ENCODE data around the gene MGST2. TPM values are rescaled to one million over a fixed set of nuclear protein-coding genes. Genes with fewer than 3 reads are reported as not detected.

Gene MGST2
- total RNA-seq, 1 experiment from 2014 or later: 14.9 TPM

GRCh38 chr4:139692309-139693012, 26.8 kb downstream of the MGST2 start:
- DNase-seq (ENCODE audit: low spot score) (peak; percentile 26), ATAC-seq (peak; percentile 86)
- ChIA-PET POLR2A (interaction anchor here (0.7 to 1.0 kb wide), 2 partner anchors 28 to 516 kb away, joined by 3 to 7 read pairs; partner anchors contain the start of gene ELF2), CTCF (interaction anchor here (0.7 to 2.4 kb wide), 7 partner anchors 12 to 634 kb away, joined by 3 to 10 read pairs (median 4); partner anchors contain the start of gene MGST2)
- Mint-ChIP-seq H3K36me3 (no peaks in the 10 kb centered on the region), H3K27ac (no peak overlapping the region), H3K9me3 (no peaks in the 10 kb centered on the region), H3K27me3 (ENCODE audit: low read depth) (no peaks in the 10 kb centered on the region), H3K4me1 (no peaks in the 10 kb centered on the region), H3K4me3 (no peak overlapping the region)
- TF ChIP-seq MXD4 (CRISPR knock-in tag; IDR thresholded peaks at IDR 0.05; ENCODE audit: borderline replicate concordance): no peak
- no peak for TF ChIP-seq STAT6 (CRISPR knock-in tag; conservative IDR thresholded peaks at IDR 0.05; ENCODE audit: low read depth)
- no peak for TF ChIP-seq NFYB (CRISPR knock-in tag; conservative IDR thresholded peaks at IDR 0.05; ENCODE audit: low read depth)
- no peak for TF ChIP-seq ATF6 (CRISPR knock-in tag; IDR thresholded peaks at IDR 0.05)
- TF ChIP-seq HMGXB4 (CRISPR knock-in tag; IDR thresholded peaks at IDR 0.05): no peak
- no peak for TF ChIP-seq ZSCAN18 (CRISPR knock-in tag; IDR thresholded peaks at IDR 0.05)

GRCh38 chr4:139694522-139695107, 29.0 kb downstream of the MGST2 start:
- DNase-seq (ENCODE audit: low spot score) (no peak), ATAC-seq (no peak)
- Mint-ChIP-seq H3K27ac (no peak overlapping the region), H3K4me3 (no peak overlapping the region), H3K9me3 (no peaks in the 10 kb centered on the region), H3K27me3 (ENCODE audit: low read depth) (no peaks in the 10 kb centered on the region), H3K4me1 (no peaks in the 10 kb centered on the region), H3K36me3 (no peaks in the 10 kb centered on the region)
- POLR2A ChIA-PET: no interaction called here
- TF ChIP-seq MXD4 (CRISPR knock-in tag; IDR thresholded peaks at IDR 0.05; ENCODE audit: borderline replicate concordance): no peak
- no peak for TF ChIP-seq AFF4 (CRISPR knock-in tag; IDR thresholded peaks at IDR 0.05; ENCODE audit: borderline replicate concordance)
- TF ChIP-seq ZNF317 (CRISPR knock-in tag; IDR thresholded peaks at IDR 0.05; ENCODE audit: borderline replicate concordance, low read depth): no peak
- no peak for TF ChIP-seq ZNF416 (CRISPR knock-in tag; IDR thresholded peaks at IDR 0.05)
- TF ChIP-seq TP53 (CRISPR knock-in tag; IDR thresholded peaks at IDR 0.05): no peak
- TF ChIP-seq E2F5 (CRISPR knock-in tag; IDR thresholded peaks at IDR 0.05): no peak
- no peak for TF ChIP-seq GTF2I (CRISPR knock-in tag; conservative IDR thresholded peaks at IDR 0.05)
- TF ChIP-seq OVOL2 (CRISPR knock-in tag; IDR thresholded peaks at IDR 0.05; ENCODE audit: borderline replicate concordance): no peak
- no peak for TF ChIP-seq E2F1 (CRISPR knock-in tag; IDR thresholded peaks at IDR 0.05)
- no peak for TF ChIP-seq ERG (CRISPR knock-in tag; IDR thresholded peaks at IDR 0.05)
- TF ChIP-seq FOXJ3 (CRISPR knock-in tag; IDR thresholded peaks at IDR 0.05; ENCODE audit: borderline replicate concordance): no peak
- CTCF ChIA-PET: no interaction called here
